Measurements from ENCODE around the gene ACVRL1.

ACVRL1 gene

GRCh38 chr12:51889216-51890132 is 17.8 kb upstream of the ACVRL1 start:
- ATAC-seq = no peak
- TF ChIP-seq TCF4 (CRISPR knock-in tag; IDR thresholded peaks at IDR 0.05; ENCODE audit: borderline replicate concordance) (no peak), ARNTL (CRISPR knock-in tag; IDR thresholded peaks at IDR 0.05; ENCODE audit: borderline replicate concordance, low read depth) (no peak), ZNF8 (CRISPR knock-in tag; IDR thresholded peaks at IDR 0.05) (no peak), SNAI2 (CRISPR knock-in tag; IDR thresholded peaks at IDR 0.05) (no peak), TSHZ2 (CRISPR knock-in tag; IDR thresholded peaks at IDR 0.05) (no peak), CSDC2 (CRISPR knock-in tag; IDR thresholded peaks at IDR 0.05) (no peak), ZFP30 (CRISPR knock-in tag; IDR thresholded peaks at IDR 0.05) (no peak), TOX (CRISPR knock-in tag; IDR thresholded peaks at IDR 0.05; ENCODE audit: borderline replicate concordance) (no peak), ESRRG (CRISPR knock-in tag; IDR thresholded peaks at IDR 0.05) (no peak), CREB5 (CRISPR knock-in tag; IDR thresholded peaks at IDR 0.05; ENCODE audit: low read depth) (no peak), ZNF70 (CRISPR knock-in tag; IDR thresholded peaks at IDR 0.05) (no peak), RARB (CRISPR knock-in tag; IDR thresholded peaks at IDR 0.05) (no peak), BACH2 (CRISPR knock-in tag; IDR thresholded peaks at IDR 0.05; ENCODE audit: borderline replicate concordance) (no peak)
- TF ChIP-seq, protein P1, sequence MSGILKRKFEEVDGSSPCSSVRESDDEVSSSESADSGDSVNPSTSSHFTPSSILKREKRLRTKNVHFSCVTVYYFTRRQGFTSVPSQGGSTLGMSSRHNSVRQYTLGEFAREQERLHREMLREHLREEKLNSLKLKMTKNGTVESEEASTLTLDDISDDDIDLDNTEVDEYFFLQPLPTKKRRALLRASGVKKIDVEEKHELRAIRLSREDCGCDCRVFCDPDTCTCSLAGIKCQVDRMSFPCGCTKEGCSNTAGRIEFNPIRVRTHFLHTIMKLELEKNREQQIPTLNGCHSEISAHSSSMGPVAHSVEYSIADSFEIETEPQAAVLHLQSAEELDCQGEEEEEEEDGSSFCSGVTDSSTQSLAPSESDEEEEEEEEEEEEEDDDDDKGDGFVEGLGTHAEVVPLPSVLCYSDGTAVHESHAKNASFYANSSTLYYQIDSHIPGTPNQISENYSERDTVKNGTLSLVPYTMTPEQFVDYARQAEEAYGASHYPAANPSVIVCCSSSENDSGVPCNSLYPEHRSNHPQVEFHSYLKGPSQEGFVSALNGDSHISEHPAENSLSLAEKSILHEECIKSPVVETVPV (CRISPR knock-in tag; IDR thresholded peaks at IDR 0.05) = no peak

GRCh38 chr12:51890133-51890464 is 17.2 kb upstream of the ACVRL1 start:
- ATAC-seq = no peak
- TF ChIP-seq PATZ1 (CRISPR knock-in tag; IDR thresholded peaks at IDR 0.05; ENCODE audit: borderline replicate concordance) (no peak), ARNTL (CRISPR knock-in tag; IDR thresholded peaks at IDR 0.05; ENCODE audit: borderline replicate concordance, low read depth) (no peak), CREB5 (CRISPR knock-in tag; IDR thresholded peaks at IDR 0.05; ENCODE audit: low read depth) (no peak), ZFP30 (CRISPR knock-in tag; IDR thresholded peaks at IDR 0.05) (no peak)

GRCh38 chr12:51890511-51891171 is 16.7 kb upstream of the ACVRL1 start:
- ATAC-seq = no peak
- TF ChIP-seq ZNF70 (CRISPR knock-in tag; IDR thresholded peaks at IDR 0.05) (no peak), ZNF8 (CRISPR knock-in tag; IDR thresholded peaks at IDR 0.05) (no peak), PPARA (CRISPR knock-in tag; IDR thresholded peaks at IDR 0.05; ENCODE audit: borderline replicate concordance) (no peak), ZC3H10 (CRISPR knock-in tag; IDR thresholded peaks at IDR 0.05) (no peak), ZFP30 (CRISPR knock-in tag; IDR thresholded peaks at IDR 0.05) (no peak), CSDC2 (CRISPR knock-in tag; IDR thresholded peaks at IDR 0.05) (no peak), TSHZ2 (CRISPR knock-in tag; IDR thresholded peaks at IDR 0.05) (no peak), ZFP3 (CRISPR knock-in tag; IDR thresholded peaks at IDR 0.05) (no peak), GLIS3 (CRISPR knock-in tag; IDR thresholded peaks at IDR 0.05) (no peak), ARNTL (CRISPR knock-in tag; IDR thresholded peaks at IDR 0.05; ENCODE audit: borderline replicate concordance, low read depth) (no peak), BACH2 (CRISPR knock-in tag; IDR thresholded peaks at IDR 0.05; ENCODE audit: borderline replicate concordance) (no peak), CREB5 (CRISPR knock-in tag; IDR thresholded peaks at IDR 0.05; ENCODE audit: low read depth) (no peak)
- TF ChIP-seq, protein P2, sequence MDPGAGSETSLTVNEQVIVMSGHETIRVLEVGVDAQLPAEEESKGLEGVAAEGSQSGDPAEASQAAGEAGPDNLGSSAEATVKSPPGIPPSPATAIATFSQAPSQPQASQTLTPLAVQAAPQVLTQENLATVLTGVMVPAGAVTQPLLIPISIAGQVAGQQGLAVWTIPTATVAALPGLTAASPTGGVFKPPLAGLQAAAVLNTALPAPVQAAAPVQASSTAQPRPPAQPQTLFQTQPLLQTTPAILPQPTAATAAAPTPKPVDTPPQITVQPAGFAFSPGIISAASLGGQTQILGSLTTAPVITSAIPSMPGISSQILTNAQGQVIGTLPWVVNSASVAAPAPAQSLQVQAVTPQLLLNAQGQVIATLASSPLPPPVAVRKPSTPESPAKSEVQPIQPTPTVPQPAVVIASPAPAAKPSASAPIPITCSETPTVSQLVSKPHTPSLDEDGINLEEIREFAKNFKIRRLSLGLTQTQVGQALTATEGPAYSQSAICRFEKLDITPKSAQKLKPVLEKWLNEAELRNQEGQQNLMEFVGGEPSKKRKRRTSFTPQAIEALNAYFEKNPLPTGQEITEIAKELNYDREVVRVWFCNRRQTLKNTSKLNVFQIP (CRISPR knock-in tag; IDR thresholded peaks at IDR 0.05; ENCODE audit: borderline replicate concordance, low read depth) = no peak
